ENCODE results near the gene RNF182. TPM values are rescaled to one million over a fixed set of nuclear protein-coding genes. Genes with fewer than 3 reads are reported as not detected.

RNF182 gene
- total RNA-seq, 1 donor from 2014 or later = 15.3 TPM

- Histone ChIP-seq H3K4me1 (peaks cover 18% of the 10 kb centered on the region), H3K27ac (no peak overlapping the region), H3K9me3 (ENCODE audit: low read depth) (no peaks in the 10 kb centered on the region), H3K27me3 (peaks cover 18% of the 10 kb centered on the region), H4K20me1 (ENCODE audit: low read depth) (no peaks in the 10 kb centered on the region), H2AFZ (replicated peaks) (no peak overlapping the region), H3F3A (ENCODE audit: low read depth) (peaks cover 17% of the 10 kb centered on the region), H3K36me3 (no peaks in the 10 kb centered on the region), H3K4me2 (no peak overlapping the region), H3K79me2 (ENCODE audit: low read depth) (no peaks in the 10 kb centered on the region), H3K4me3 (no peak overlapping the region), H3K9ac (no peak overlapping the region)
- Mint-ChIP-seq H3K27me3 (ENCODE audit: insufficient read depth, low read depth) (peaks cover 2% of the 10 kb centered on the region), H3K36me3 (no peaks in the 10 kb centered on the region), H3K27ac (no peak overlapping the region), H3K4me1 (peaks cover 21% of the 10 kb centered on the region), H3K4me3 (no peak overlapping the region), H3K9me3 (no peaks in the 10 kb centered on the region)
- DNase-seq (ENCODE audit: low spot score) = no peak
- TF ChIP-seq CTCF (IDR thresholded peaks at IDR 0.05) (no peak), EZH2 (IDR thresholded peaks at IDR 0.05) (no peak)
Measured at GRCh38 chr6:13910443-13910842, 14.3 kb upstream of the RNF182 start.

- no peak for TF ChIP-seq CTCF (IDR thresholded peaks at IDR 0.05)
- no peak for TF ChIP-seq EZH2phosphoT487 (IDR thresholded peaks at IDR 0.05)
- TF ChIP-seq EZH2 (IDR thresholded peaks at IDR 0.05) = no peak
- Mint-ChIP-seq H3K27me3 (ENCODE audit: insufficient read depth, low read depth) (peaks cover 5% of the 10 kb centered on the region), H3K4me1 (peaks cover 28% of the 10 kb centered on the region), H3K36me3 (no peaks in the 10 kb centered on the region), H3K4me3 (no peak overlapping the region), H3K27ac (no peak overlapping the region), H3K9me3 (no peaks in the 10 kb centered on the region)
- Histone ChIP-seq H3K36me3 (no peaks in the 10 kb centered on the region), H3K4me1 (peaks cover 27% of the 10 kb centered on the region), H2AFZ (replicated peaks) (no peak overlapping the region), H3K9me3 (ENCODE audit: low read depth) (no peaks in the 10 kb centered on the region), H3F3A (ENCODE audit: low read depth) (peaks cover 18% of the 10 kb centered on the region), H3K79me2 (ENCODE audit: low read depth) (no peaks in the 10 kb centered on the region), H3K4me2 (no peak overlapping the region), H3K27ac (no peak overlapping the region), H3K9ac (no peak overlapping the region), H3K4me3 (no peak overlapping the region), H4K20me1 (ENCODE audit: low read depth) (no peaks in the 10 kb centered on the region), H3K27me3 (peaks cover 18% of the 10 kb centered on the region)
- DNase-seq (ENCODE audit: low spot score) = no peak
Measured at GRCh38 chr6:13911337-13911736, 13.4 kb upstream of the RNF182 start.

GRCh38 chr6:13913226-13914001, 11.3 kb upstream of the RNF182 start:
- Mint-ChIP-seq H3K27ac (no peak overlapping the region), H3K27me3 (ENCODE audit: insufficient read depth, low read depth) (peaks cover 6% of the 10 kb centered on the region), H3K4me1 (peaks cover 29% of the 10 kb centered on the region), H3K36me3 (no peaks in the 10 kb centered on the region), H3K4me3 (no peak overlapping the region), H3K9me3 (no peaks in the 10 kb centered on the region)
- Histone ChIP-seq H3K9ac (no peak overlapping the region), H3K79me2 (ENCODE audit: low read depth) (no peaks in the 10 kb centered on the region), H3K27me3 (peaks cover 4% of the 10 kb centered on the region), H3K4me3 (no peak overlapping the region), H3K36me3 (no peaks in the 10 kb centered on the region), H3K4me1 (peaks cover 27% of the 10 kb centered on the region), H3F3A (ENCODE audit: low read depth) (peaks cover 18% of the 10 kb centered on the region), H3K27ac (no peak overlapping the region), H4K20me1 (ENCODE audit: low read depth) (no peaks in the 10 kb centered on the region), H2AFZ (replicated peaks) (peak overlapping the region; percentile 70), H3K4me2 (peak overlapping the region; percentile 65), H3K9me3 (ENCODE audit: low read depth) (no peaks in the 10 kb centered on the region)
- TF ChIP-seq CTCF (IDR thresholded peaks at IDR 0.05) = no peak
- no peak for TF ChIP-seq EZH2 (IDR thresholded peaks at IDR 0.05)
- TF ChIP-seq EZH2phosphoT487 (IDR thresholded peaks at IDR 0.05) = no peak
- no peak for DNase-seq (ENCODE audit: low spot score)
